Upper lobe of left lung (tissue), 4 donors: ENCODE data around the gene GABRB2.

Experiments used
- POLR2A ChIP-seq, 4 donors: fragments of 450-650 bp; IDR thresholded peaks; one replicate each; pipeline ENCODE4 v1.5.1; 2016 to 2017; ENCODE audit warnings: antibody characterized with exemption in 4 of 4, mild to moderate bottlenecking in 2 of 4
- POLR2AphosphoS5 ChIP-seq, 2 donors: sonication (generic); formaldehyde crosslinking; IDR thresholded peaks; one replicate each; pipeline ENCODE4 v1.5.1; 2017; ENCODE audit warnings: antibody characterized with exemption in 2 of 2
- TF ChIP-seq, protein P1 (sequence below), 6 experiments: fragments of 450-650 bp in 4 of 6; fragments of 200-600 bp in 2 of 6; sonication (generic) in 2 of 6; IDR thresholded peaks; one replicate each; pipeline ENCODE4 v1.5.1; 2016 to 2019; ENCODE audit warnings: antibody characterized with exemption in 6 of 6

GRCh38 chr5:161311965-161312364 is 234.6 kb downstream of the GABRB2 start:
- no peak for TF ChIP-seq POLR2AphosphoS5 (IDR thresholded peaks at IDR 0.05)
- TF ChIP-seq, protein P1, sequence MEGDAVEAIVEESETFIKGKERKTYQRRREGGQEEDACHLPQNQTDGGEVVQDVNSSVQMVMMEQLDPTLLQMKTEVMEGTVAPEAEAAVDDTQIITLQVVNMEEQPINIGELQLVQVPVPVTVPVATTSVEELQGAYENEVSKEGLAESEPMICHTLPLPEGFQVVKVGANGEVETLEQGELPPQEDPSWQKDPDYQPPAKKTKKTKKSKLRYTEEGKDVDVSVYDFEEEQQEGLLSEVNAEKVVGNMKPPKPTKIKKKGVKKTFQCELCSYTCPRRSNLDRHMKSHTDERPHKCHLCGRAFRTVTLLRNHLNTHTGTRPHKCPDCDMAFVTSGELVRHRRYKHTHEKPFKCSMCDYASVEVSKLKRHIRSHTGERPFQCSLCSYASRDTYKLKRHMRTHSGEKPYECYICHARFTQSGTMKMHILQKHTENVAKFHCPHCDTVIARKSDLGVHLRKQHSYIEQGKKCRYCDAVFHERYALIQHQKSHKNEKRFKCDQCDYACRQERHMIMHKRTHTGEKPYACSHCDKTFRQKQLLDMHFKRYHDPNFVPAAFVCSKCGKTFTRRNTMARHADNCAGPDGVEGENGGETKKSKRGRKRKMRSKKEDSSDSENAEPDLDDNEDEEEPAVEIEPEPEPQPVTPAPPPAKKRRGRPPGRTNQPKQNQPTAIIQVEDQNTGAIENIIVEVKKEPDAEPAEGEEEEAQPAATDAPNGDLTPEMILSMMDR (IDR thresholded peaks at IDR 0.05), result no peak
- TF ChIP-seq POLR2A (IDR thresholded peaks at IDR 0.05), result no peak
